PC-9 (cell line): Measurements from ENCODE around the gene CSNK1E. TPM values are rescaled to one million over a fixed set of nuclear protein-coding genes. Genes with fewer than 3 reads are reported as not detected.
"Not testable (repeated sequence)": the region's sequence is repeated elsewhere in the genome, so short reads cannot be mapped to it uniquely, and the experiment has no call there.

Source experiments
- BruUV-seq: library from RNA; stranded (reverse); fragments of 400-500 nt; replicated peaks from 2 replicates; lab custom pipeline; 2021; lab: Mats Ljungman, UMichigan
- CTCF ChIA-PET: fragments of 300-600 bp; sonication (Branson Sonifier 250); formaldehyde crosslinking; loops from one replicate; lab custom pipeline; 2022; ENCODE audit warnings: antibody characterized with exemption; lab: Charles Lee
- POLR2A ChIA-PET: fragments of 300-600 bp; sonication (Branson Sonifier 250); formaldehyde crosslinking; loops from one replicate; lab custom pipeline; 2022; ENCODE audit warnings: antibody characterized with exemption; ENCODE audit not compliant: unreplicated experiment; lab: Charles Lee
- DNase-seq, 2 experiments: peaks; one replicate each; pipeline versions ENCODE4 v3.0.0 to v3.0.0-alpha.2; 2015 to 2022; ENCODE audit warnings: mixed read lengths in 1 of 2
- H2AFZ ChIP-seq: fragments of 200-600 bp; sonication (generic); 2 replicates; pipeline ENCODE4 v1.8.1; 2017; ENCODE audit warnings: antibody characterized with exemption
- H3F3A ChIP-seq: fragments of 200-600 bp; sonication (generic); 2 replicates; pipeline ENCODE4 v1.8.1; 2017; ENCODE audit warnings: antibody characterized with exemption, mild to moderate bottlenecking, low read depth; ENCODE audit not compliant: insufficient read depth
- H3K27ac ChIP-seq: fragments of 200-600 bp; sonication (generic); 2 replicates; pipeline ENCODE4 v1.6.1; 2016; ENCODE audit warnings: mixed run types
- H3K27me3 ChIP-seq: fragments of 200-600 bp; sonication (generic); 2 replicates; pipeline ENCODE4 v1.6.1; 2016; ENCODE audit warnings: low read depth, mixed run types; ENCODE audit not compliant: insufficient read depth
- H3K36me3 ChIP-seq: fragments of 200-600 bp; sonication (generic); 2 replicates; pipeline ENCODE4 v1.6.1; 2016; ENCODE audit warnings: low read depth, mixed run types
- H3K4me1 ChIP-seq: fragments of 200-600 bp; sonication (generic); replicated peaks from 2 replicates; pipeline ENCODE4 v1.6.1; 2016; ENCODE audit warnings: mixed run types; ENCODE audit not compliant: insufficient read depth
- H3K4me2 ChIP-seq: fragments of 200-600 bp; sonication (generic); 2 replicates; pipeline ENCODE4 v1.6.1; 2017; ENCODE audit warnings: mixed run types
- H3K4me3 ChIP-seq: fragments of 200-600 bp; sonication (generic); 2 replicates; pipeline ENCODE4 v1.6.1; 2016; ENCODE audit warnings: mixed run types
- H3K79me2 ChIP-seq: fragments of 200-600 bp; sonication (generic); 2 replicates; pipeline ENCODE4 v1.6.1; 2017; ENCODE audit warnings: low read depth, mixed run types
- H3K9me2 ChIP-seq: fragments of 200-600 bp; sonication (generic); 2 replicates; pipeline ENCODE4 v1.8.1; 2017; ENCODE audit warnings: mild to moderate bottlenecking; ENCODE audit not compliant: insufficient read depth
- H3K9me3 ChIP-seq: fragments of 200-600 bp; sonication (generic); 2 replicates; pipeline ENCODE4 v1.8.1; 2016; ENCODE audit warnings: low read depth; ENCODE audit not compliant: insufficient read depth
- H4K20me1 ChIP-seq: fragments of 200-600 bp; sonication (generic); 2 replicates; pipeline ENCODE4 v1.8.1; 2017; ENCODE audit not compliant: insufficient read depth
- EZH2 ChIP-seq: fragments of 200-600 bp; sonication (generic); IDR thresholded peaks from 2 replicates; pipeline ENCODE4 v1.8.0; 2017; ENCODE audit warnings: antibody characterized with exemption, low read depth
- intact Hi-C: fragments of 100-400 bp; cut with micrococcal nuclease; formaldehyde crosslinking; loops from one replicate; pipeline ENCODE4 v1.10.0; 2022; ENCODE audit not compliant: unreplicated experiment
- total RNA-seq: library from RNA; stranded (reverse); gene quantifications from 2 replicates; pipeline ENCODE4 v1.2.3, GENCODE V29; 2021
- TF ChIP-seq, protein P1 (sequence below): fragments of 200-600 bp; sonication (generic); conservative IDR thresholded peaks from 2 replicates; pipeline ENCODE4 v1.6.1; 2017; ENCODE audit warnings: mixed run types, antibody characterized with exemption, mild to moderate bottlenecking, moderate library complexity

CSNK1E gene
- total RNA-seq, 1 experiment from 2014 or later = 348 TPM

- Histone ChIP-seq H3K4me1 (peaks cover 8% of the 10 kb centered on the region), H3K79me2 (no peaks in the 10 kb centered on the region), H3K4me3 (no peak overlapping the region), H3K9me3 (no peaks in the 10 kb centered on the region), H3K27ac (no peak overlapping the region), H3K9me2 (no peaks in the 10 kb centered on the region), H3K4me2 (no peak overlapping the region), H3F3A (peaks cover 13% of the 10 kb centered on the region; the same call in 1 of the 2 replicates), H3K36me3 (no peaks in the 10 kb centered on the region), H3K27me3 (no peaks in the 10 kb centered on the region), H4K20me1 (no peaks in the 10 kb centered on the region), H2AFZ (no peak overlapping the region)
- CTCF ChIA-PET = no interaction called here
- intact Hi-C loops = no loop called here
- BruUV-seq = no TSS peak
- no peak for DNase-seq
- TF ChIP-seq, protein P1, sequence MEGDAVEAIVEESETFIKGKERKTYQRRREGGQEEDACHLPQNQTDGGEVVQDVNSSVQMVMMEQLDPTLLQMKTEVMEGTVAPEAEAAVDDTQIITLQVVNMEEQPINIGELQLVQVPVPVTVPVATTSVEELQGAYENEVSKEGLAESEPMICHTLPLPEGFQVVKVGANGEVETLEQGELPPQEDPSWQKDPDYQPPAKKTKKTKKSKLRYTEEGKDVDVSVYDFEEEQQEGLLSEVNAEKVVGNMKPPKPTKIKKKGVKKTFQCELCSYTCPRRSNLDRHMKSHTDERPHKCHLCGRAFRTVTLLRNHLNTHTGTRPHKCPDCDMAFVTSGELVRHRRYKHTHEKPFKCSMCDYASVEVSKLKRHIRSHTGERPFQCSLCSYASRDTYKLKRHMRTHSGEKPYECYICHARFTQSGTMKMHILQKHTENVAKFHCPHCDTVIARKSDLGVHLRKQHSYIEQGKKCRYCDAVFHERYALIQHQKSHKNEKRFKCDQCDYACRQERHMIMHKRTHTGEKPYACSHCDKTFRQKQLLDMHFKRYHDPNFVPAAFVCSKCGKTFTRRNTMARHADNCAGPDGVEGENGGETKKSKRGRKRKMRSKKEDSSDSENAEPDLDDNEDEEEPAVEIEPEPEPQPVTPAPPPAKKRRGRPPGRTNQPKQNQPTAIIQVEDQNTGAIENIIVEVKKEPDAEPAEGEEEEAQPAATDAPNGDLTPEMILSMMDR = no peak
- TF ChIP-seq EZH2 = no peak
- POLR2A ChIA-PET = no interaction called here
Observed at GRCh38 chr22:38345782-38346181, 28.5 kb upstream of the CSNK1E start.

DNA sequence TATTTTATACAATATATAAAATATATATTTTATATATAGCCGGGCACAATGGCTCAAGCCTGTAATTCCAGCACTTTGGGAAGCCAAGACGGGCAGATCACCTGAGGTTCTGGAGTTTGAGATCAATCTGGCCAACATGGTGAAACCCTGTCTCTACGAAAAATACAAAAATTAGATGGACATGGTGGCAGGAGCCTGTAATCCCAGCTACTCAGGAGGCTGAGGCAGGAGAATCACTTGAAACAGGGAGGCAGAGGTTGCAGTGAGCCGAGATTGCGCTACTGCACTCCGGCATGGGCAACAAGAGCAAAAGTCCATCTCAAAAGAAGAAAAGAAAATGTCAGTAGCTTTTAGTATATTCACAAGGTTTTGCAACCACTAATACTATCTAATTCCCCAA is 22.7 kb upstream of the CSNK1E start:
- POLR2A ChIA-PET = not testable (repeated sequence)

DNA sequence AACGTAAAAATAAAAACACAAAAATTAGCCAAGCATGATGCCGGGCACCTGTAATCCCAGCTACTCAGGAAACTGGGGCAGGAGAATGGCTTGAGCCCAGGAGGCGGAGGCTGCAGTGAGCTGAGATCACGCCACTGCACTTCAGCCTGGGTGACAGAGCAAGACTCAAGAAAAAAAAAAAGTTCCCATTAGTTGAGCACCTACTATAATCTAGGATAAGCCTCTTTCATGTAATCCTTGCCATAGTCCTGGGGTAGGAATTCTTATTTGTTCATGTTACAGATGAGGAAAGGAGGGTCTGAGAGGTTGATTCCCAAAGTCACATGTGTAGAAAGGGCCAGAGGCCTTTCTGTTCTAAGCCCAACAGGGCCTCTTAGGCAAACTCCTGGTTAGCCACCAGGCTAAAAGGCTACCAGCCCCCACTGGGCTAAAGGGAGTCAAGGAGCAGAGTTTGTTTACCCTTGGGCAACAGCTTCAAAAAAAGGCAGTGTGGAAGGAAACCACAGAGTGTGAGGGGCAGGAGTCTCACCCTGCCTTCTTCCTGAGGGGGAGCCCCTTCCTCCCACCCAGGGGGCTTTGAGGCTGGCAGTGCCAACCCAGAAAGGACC is 21.6 kb upstream of the CSNK1E start:
- DNase-seq = no peak
- POLR2A ChIA-PET = interaction anchor here (0.5 to 0.7 kb wide), 2 partner anchors 33 to 830 kb away, joined by 7 to 13 read pairs; no protein-coding TSS in a partner anchor
- Histone ChIP-seq H3F3A (peaks cover 25% of the 10 kb centered on the region), H3K27me3 (no peaks in the 10 kb centered on the region), H3K4me3 (no peak overlapping the region), H3K4me2 (no peak overlapping the region), H3K36me3 (no peaks in the 10 kb centered on the region), H3K27ac (no peak overlapping the region), H4K20me1 (no peaks in the 10 kb centered on the region), H3K79me2 (no peaks in the 10 kb centered on the region), H2AFZ (no peak overlapping the region), H3K9me3 (no peaks in the 10 kb centered on the region), H3K4me1 (peaks cover 21% of the 10 kb centered on the region), H3K9me2 (no peaks in the 10 kb centered on the region)
- TF ChIP-seq EZH2 = no peak
- TF ChIP-seq, protein P1 = no peak
- intact Hi-C loops = no loop called here
- CTCF ChIA-PET = no interaction called here
- BruUV-seq = no TSS peak

More for the DNA sequence above, 22.7 kb upstream of the CSNK1E start:
- intact Hi-C loops, H2AFZ ChIP-seq, BruUV-seq, DNase-seq, H3K79me2 ChIP-seq, H3K4me3 ChIP-seq, H3K27ac ChIP-seq, H3K4me2 ChIP-seq, H4K20me1 ChIP-seq, H3K9me3 ChIP-seq, H3K9me2 ChIP-seq, H3K27me3 ChIP-seq, H3K36me3 ChIP-seq, CTCF ChIA-PET: not testable (repeated sequence)
- H3K4me1 ChIP-seq = peaks cover 20% of the 10 kb centered on the region
- H3F3A ChIP-seq = peaks cover 24% of the 10 kb centered on the region
